ENCODE results near the gene SCAND1.
"Not testable (repeated sequence)": the region's sequence is repeated elsewhere in the genome, so short reads cannot be mapped to it uniquely, and the experiment has no call there.

SCAND1 gene

GRCh38 chr20:35954200-35954906, at the start of gene SCAND1:
Gene SCAND1, minus strand, starts transcription at chr20:35954502. Its CDS starts 218 bp downstream, at chr20:35954284.
- DNase-seq (ENCODE audit: low read depth), result peak; percentile 80

GRCh38 chr20:36004045-36004444, 49.7 kb upstream of the SCAND1 start:
- no peak for DNase-seq (ENCODE audit: low read depth)

- no peak for DNase-seq (ENCODE audit: low read depth)
Measured at GRCh38 chr20:36002855-36003254, 48.6 kb upstream of the SCAND1 start.

GRCh38 chr20:36001331-36001730, 47.0 kb upstream of the SCAND1 start:
- DNase-seq (ENCODE audit: low read depth), result not testable (repeated sequence)

GRCh38 chr20:35996492-35996891, 42.2 kb upstream of the SCAND1 start:
- not testable (repeated sequence) for DNase-seq (ENCODE audit: low read depth)

- no peak for DNase-seq (ENCODE audit: low read depth)
Measured at GRCh38 chr20:35994994-35995453, 40.7 kb upstream of the SCAND1 start.

- DNase-seq (ENCODE audit: low read depth), result no peak
Measured at GRCh38 chr20:35992713-35993335, 38.5 kb upstream of the SCAND1 start.

- DNase-seq (ENCODE audit: low read depth), result no peak
Measured at GRCh38 chr20:35991142-35991771, 37.0 kb upstream of the SCAND1 start.

- DNase-seq (ENCODE audit: low read depth), result no peak
Measured at GRCh38 chr20:35988910-35989463, 34.7 kb upstream of the SCAND1 start.

- DNase-seq (ENCODE audit: low read depth), result no peak
Measured at GRCh38 chr20:35985806-35986205, 31.5 kb upstream of the SCAND1 start.

GRCh38 chr20:35984382-35984781, 30.1 kb upstream of the SCAND1 start:
- DNase-seq (ENCODE audit: low read depth), result no peak

- DNase-seq (ENCODE audit: low read depth), result no peak
Measured at GRCh38 chr20:35981969-35982368, 27.7 kb upstream of the SCAND1 start.

- DNase-seq (ENCODE audit: low read depth), result no peak
Measured at GRCh38 chr20:35979544-35979943, 25.2 kb upstream of the SCAND1 start.

GRCh38 chr20:35978041-35978513, 23.8 kb upstream of the SCAND1 start:
- DNase-seq (ENCODE audit: low read depth), result no peak

GRCh38 chr20:35975576-35976373, 21.5 kb upstream of the SCAND1 start:
- DNase-seq (ENCODE audit: low read depth), result no peak

GRCh38 chr20:35974256-35974655, 20.0 kb upstream of the SCAND1 start:
- DNase-seq (ENCODE audit: low read depth), result no peak

GRCh38 chr20:35972462-35972861, 18.2 kb upstream of the SCAND1 start:
- no peak for DNase-seq (ENCODE audit: low read depth)

- DNase-seq (ENCODE audit: low read depth), result no peak
Measured at GRCh38 chr20:35971981-35972380, 17.7 kb upstream of the SCAND1 start.

GRCh38 chr20:35968930-35969329, 14.6 kb upstream of the SCAND1 start:
- no peak for DNase-seq (ENCODE audit: low read depth)

- DNase-seq (ENCODE audit: low read depth), result no peak
Measured at GRCh38 chr20:35967979-35968640, 13.8 kb upstream of the SCAND1 start, which contains the start of gene CNBD2. Gene CNBD2, plus strand, starts transcription at chr20:35968590. Its CDS starts 173 bp downstream, at chr20:35968763.

- DNase-seq (ENCODE audit: low read depth), result no peak
Measured at GRCh38 chr20:35963878-35964277, 9.6 kb upstream of the SCAND1 start.

Data from GM04503 (cell line).